ENCODE data around the gene WIPF3.

GRCh38 chr7:29783671-29784070, 22.6 kb upstream of the WIPF3 start:
- TF ChIP-seq HNF4A (conservative IDR thresholded peaks at IDR 0.05) = no peak
- TF ChIP-seq RAD21 (IDR thresholded peaks at IDR 0.05) = no peak
- no peak for TF ChIP-seq JUND (IDR thresholded peaks at IDR 0.05)
- TF ChIP-seq CTCF (IDR thresholded peaks at IDR 0.05; ENCODE audit: low read depth, low read length, missing input control) = no peak
- TF ChIP-seq YY1 (IDR thresholded peaks at IDR 0.05) = no peak
- no peak for TF ChIP-seq TAF1 (conservative IDR thresholded peaks at IDR 0.05)
- TF ChIP-seq MAX (IDR thresholded peaks at IDR 0.05) = no peak

All from liver (tissue), 3 donors.